HEK293T (cell line): ENCODE measurements around the gene ATL3.

Experiments
- CTCF ChIA-PET: fragments of 350-600 bp; formaldehyde crosslinking; extraction: SDS; loops from one replicate; lab custom pipeline; 2021; ENCODE audit warnings: antibody characterized with exemption, inconsistent platforms; lab: Yijun Ruan, JAX
- POLR2A ChIA-PET: fragments of 350-600 bp; formaldehyde crosslinking; extraction: SDS; loops from one replicate; lab custom pipeline; 2020; ENCODE audit warnings: antibody characterized with exemption, inconsistent platforms; lab: Yijun Ruan, JAX
- DNase-seq: peaks from one replicate; pipeline ENCODE4 v3.0.0; 2012; ENCODE audit warnings: mixed read lengths; ENCODE audit errors: extremely low spot score
- ARNT ChIP-seq: fragments of 450-650 bp; IDR thresholded peaks from 2 replicates; pipeline ENCODE4 v1.6.1; 2017; ENCODE audit warnings: mild to moderate bottlenecking
- BHLHE40 ChIP-seq: fragments of 450-650 bp; IDR thresholded peaks from 2 replicates; pipeline ENCODE4 v1.6.1; 2016; ENCODE audit warnings: mild to moderate bottlenecking, moderate library complexity, borderline replicate concordance
- CTBP1 ChIP-seq: fragments of 450-650 bp; IDR thresholded peaks from 2 replicates; pipeline ENCODE4 v1.6.1; 2016; ENCODE audit warnings: borderline replicate concordance
- ELF4 ChIP-seq: fragments of 450-650 bp; IDR thresholded peaks from 2 replicates; pipeline ENCODE4 v1.6.1; 2017; ENCODE audit warnings: antibody characterized with exemption
- FOXA1 ChIP-seq: fragments of 450-650 bp; IDR thresholded peaks from 2 replicates; pipeline ENCODE4 v1.6.1; 2016; ENCODE audit warnings: mild to moderate bottlenecking
- FOXK2 ChIP-seq: fragments of 450-650 bp; IDR thresholded peaks from 2 replicates; pipeline ENCODE4 v1.6.1; 2016; ENCODE audit warnings: mild to moderate bottlenecking
- FOXM1 ChIP-seq: fragments of 450-650 bp; IDR thresholded peaks from 2 replicates; pipeline ENCODE4 v1.6.1; 2017; ENCODE audit warnings: mild to moderate bottlenecking, borderline replicate concordance
- HDGF ChIP-seq: fragments of 450-650 bp; IDR thresholded peaks from 2 replicates; pipeline ENCODE4 v1.6.1; 2017; ENCODE audit warnings: antibody characterized with exemption, borderline replicate concordance
- L3MBTL2 ChIP-seq: fragments of 450-650 bp; conservative IDR thresholded peaks from 2 replicates; pipeline ENCODE4 v1.6.1; 2016; ENCODE audit warnings: mild to moderate bottlenecking
- LEF1 ChIP-seq: fragments of 450-650 bp; IDR thresholded peaks from 2 replicates; pipeline ENCODE4 v1.6.1; 2017; ENCODE audit warnings: mild to moderate bottlenecking, borderline replicate concordance
- NFRKB ChIP-seq: fragments of 450-650 bp; IDR thresholded peaks from 2 replicates; pipeline ENCODE4 v1.6.1; 2016; ENCODE audit warnings: mild to moderate bottlenecking, moderate library complexity
- SP1 ChIP-seq: fragments of 450-650 bp; IDR thresholded peaks from 2 replicates; pipeline ENCODE4 v1.6.1; 2017
- SUZ12 ChIP-seq: fragments of 450-650 bp; IDR thresholded peaks from 2 replicates; pipeline ENCODE4 v1.6.1; 2016; ENCODE audit warnings: mild to moderate bottlenecking
- TARDBP ChIP-seq: fragments of 450-650 bp; IDR thresholded peaks from 2 replicates; pipeline ENCODE4 v1.6.1; 2016
- ZNF384 ChIP-seq: fragments of 450-650 bp; IDR thresholded peaks from 2 replicates; pipeline ENCODE4 v1.6.1; 2016
- TF ChIP-seq, protein P1 (sequence below): fragments of 450-650 bp; IDR thresholded peaks from 2 replicates; pipeline ENCODE4 v1.6.1; 2016

The ATL3 gene

GRCh38 chr11:63713766-63714165, 42.6 kb upstream of the ATL3 start:
- POLR2A ChIA-PET = no interaction called here
- CTCF ChIA-PET = interaction anchor here (1.4 to 2.0 kb wide), 2 partner anchors 8 to 25 kb away, joined by 4 to 6 read pairs; no protein-coding TSS in a partner anchor
- TF ChIP-seq FOXM1 = no peak
- TF ChIP-seq BHLHE40 = no peak
- no peak for TF ChIP-seq CTBP1
- TF ChIP-seq ELF4 = no peak
- TF ChIP-seq, protein P1, sequence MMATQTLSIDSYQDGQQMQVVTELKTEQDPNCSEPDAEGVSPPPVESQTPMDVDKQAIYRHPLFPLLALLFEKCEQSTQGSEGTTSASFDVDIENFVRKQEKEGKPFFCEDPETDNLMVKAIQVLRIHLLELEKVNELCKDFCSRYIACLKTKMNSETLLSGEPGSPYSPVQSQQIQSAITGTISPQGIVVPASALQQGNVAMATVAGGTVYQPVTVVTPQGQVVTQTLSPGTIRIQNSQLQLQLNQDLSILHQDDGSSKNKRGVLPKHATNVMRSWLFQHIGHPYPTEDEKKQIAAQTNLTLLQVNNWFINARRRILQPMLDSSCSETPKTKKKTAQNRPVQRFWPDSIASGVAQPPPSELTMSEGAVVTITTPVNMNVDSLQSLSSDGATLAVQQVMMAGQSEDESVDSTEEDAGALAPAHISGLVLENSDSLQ = no peak
- no peak for TF ChIP-seq TARDBP
- TF ChIP-seq FOXA1 = no peak
- TF ChIP-seq NFRKB = no peak
- no peak for TF ChIP-seq SUZ12
- TF ChIP-seq FOXK2 = no peak
- TF ChIP-seq L3MBTL2 = no peak
- DNase-seq = no peak

GRCh38 chr11:63711838-63712237, 40.7 kb upstream of the ATL3 start:
- DNase-seq = no peak
- POLR2A ChIA-PET = no interaction called here
- CTCF ChIA-PET = interaction anchor here (0.5 kb wide), 1 partner anchor 10 kb away, joined by 7 read pairs; no protein-coding TSS in a partner anchor
- TF ChIP-seq FOXK2 = no peak
- no peak for TF ChIP-seq SUZ12
- no peak for TF ChIP-seq L3MBTL2
- TF ChIP-seq LEF1 = no peak
- no peak for TF ChIP-seq SP1
- TF ChIP-seq ARNT = no peak
- TF ChIP-seq BHLHE40 = no peak
- no peak for TF ChIP-seq CTBP1
- TF ChIP-seq HDGF = no peak
- no peak for TF ChIP-seq ZNF384

- ChIA-PET CTCF (interaction anchor here (0.9 to 1.4 kb wide), 2 partner anchors 22 to 28 kb away, joined by 3 read pairs; no protein-coding TSS in a partner anchor), POLR2A (interaction anchor here (1.5 kb wide), 1 partner anchor 29 kb away, joined by 8 read pairs; the partner anchor contains the start of gene RTN3)
- DNase-seq = peak; percentile 29
- TF ChIP-seq ELF4 (no peak), CTBP1 (no peak), FOXM1 (no peak), SP1 (no peak), NFRKB (no peak), BHLHE40 (no peak), ZNF384 (no peak), HDGF (no peak), LEF1 (no peak), FOXA1 (no peak)
Observed at GRCh38 chr11:63710476-63711217, 39.5 kb upstream of the ATL3 start.

- ChIA-PET POLR2A (no interaction called here), CTCF (interaction anchor here (1.6 kb wide), 1 partner anchor 27 kb away, joined by 5 read pairs; no protein-coding TSS in a partner anchor)
- DNase-seq = no peak
- no peak for TF ChIP-seq LEF1
- TF ChIP-seq BHLHE40 = no peak
- no peak for TF ChIP-seq FOXM1
- no peak for TF ChIP-seq L3MBTL2
Observed at GRCh38 chr11:63709336-63709884, 38.2 kb upstream of the ATL3 start.

- ChIA-PET CTCF (interaction anchor here (1.6 kb wide), 1 partner anchor 27 kb away, joined by 5 read pairs; no protein-coding TSS in a partner anchor), POLR2A (no interaction called here)
- TF ChIP-seq FOXK2 (no peak), HDGF (no peak), CTBP1 (no peak), NFRKB (no peak), FOXM1 (no peak), TARDBP (no peak), SUZ12 (no peak), ELF4 (no peak), L3MBTL2 (no peak), BHLHE40 (no peak), ZNF384 (no peak), ARNT (no peak), FOXA1 (no peak), LEF1 (no peak), SP1 (no peak)
- TF ChIP-seq, protein P1 = no peak
- no peak for DNase-seq
Observed at GRCh38 chr11:63708764-63709163, 37.6 kb upstream of the ATL3 start.

- POLR2A ChIA-PET = no interaction called here
- CTCF ChIA-PET = interaction anchor here (1.0 kb wide), 1 partner anchor 9 kb away, joined by 4 read pairs; no protein-coding TSS in a partner anchor
Observed at GRCh38 chr11:63705526-63705925, 34.4 kb upstream of the ATL3 start.

More at GRCh38 chr11:63705526-63705925, 34.4 kb upstream of the ATL3 start:
- no peak for DNase-seq
- TF ChIP-seq ZNF384 = no peak
- no peak for TF ChIP-seq CTBP1
- TF ChIP-seq L3MBTL2 = no peak
- TF ChIP-seq, protein P1 = no peak
- no peak for TF ChIP-seq SUZ12
- no peak for TF ChIP-seq TARDBP
- TF ChIP-seq FOXK2 = no peak
- no peak for TF ChIP-seq FOXM1
- no peak for TF ChIP-seq NFRKB
- no peak for TF ChIP-seq SP1
- TF ChIP-seq LEF1 = no peak
- no peak for TF ChIP-seq BHLHE40
- no peak for TF ChIP-seq FOXA1
- TF ChIP-seq HDGF = no peak
